HG03442 (cell line): ENCODE data around the gene MED27.

ENCODE experiments used
- ATAC-seq: cut with Tn5 transposase; IDR thresholded peaks from one replicate; pipeline ENCODE4 v1.9.1; 2021; ENCODE audit warnings: mild to moderate bottlenecking, moderate library complexity; ENCODE audit not compliant: unreplicated experiment

MED27 gene

DNA sequence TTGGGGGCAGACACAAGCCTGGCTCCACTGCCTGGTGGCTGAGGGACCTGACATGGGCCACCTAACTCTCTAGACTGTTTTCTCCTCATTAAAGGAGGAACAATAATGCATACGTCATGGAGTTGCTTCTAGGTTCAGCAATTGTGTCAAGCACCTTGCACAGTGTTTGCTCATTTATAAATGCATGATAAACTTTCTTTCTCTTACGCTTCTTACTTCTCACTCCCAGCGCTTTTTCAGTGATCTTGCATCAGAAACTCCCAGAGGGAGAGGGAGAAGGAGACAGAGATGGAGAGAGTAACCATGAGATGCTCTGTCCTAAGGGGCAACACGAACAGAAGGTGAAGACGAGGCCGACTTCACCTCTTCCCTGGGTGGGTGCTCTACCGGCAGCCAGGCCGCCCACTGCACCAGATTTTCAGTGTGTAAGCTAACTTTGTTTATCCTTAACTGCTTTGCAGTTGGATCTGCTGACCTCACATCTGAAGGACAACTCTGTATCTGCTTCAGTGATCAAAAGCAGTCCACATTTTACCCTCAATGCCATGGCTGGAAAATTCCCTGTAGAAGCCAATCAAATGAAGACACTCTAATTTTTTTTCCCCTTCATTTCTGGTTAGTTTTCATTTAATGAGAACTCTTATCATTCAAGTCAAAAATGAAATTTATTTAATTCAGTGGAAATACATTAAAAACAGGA is 35.3 kb downstream of the MED27 start:
- no peak for ATAC-seq

DNA sequence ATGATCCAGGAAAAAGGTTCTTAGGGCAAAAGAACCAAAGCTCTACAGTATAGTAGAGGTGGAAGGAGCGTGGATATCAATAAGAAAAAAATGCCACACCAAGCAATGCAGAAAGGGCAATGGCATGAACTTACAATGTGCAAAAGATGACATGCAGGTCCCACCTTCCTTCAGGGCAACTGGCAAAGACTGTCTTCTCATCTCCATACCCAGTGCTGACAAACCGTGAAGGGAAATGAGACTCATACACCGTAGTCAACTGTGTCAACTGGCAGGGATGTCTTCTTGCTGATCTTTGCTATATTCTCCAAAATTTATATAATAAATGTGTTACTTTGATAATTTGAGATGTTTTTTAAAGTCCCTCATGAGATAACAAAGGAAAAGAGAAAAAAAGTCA is 36.0 kb downstream of the MED27 start:
- ATAC-seq: no peak

DNA sequence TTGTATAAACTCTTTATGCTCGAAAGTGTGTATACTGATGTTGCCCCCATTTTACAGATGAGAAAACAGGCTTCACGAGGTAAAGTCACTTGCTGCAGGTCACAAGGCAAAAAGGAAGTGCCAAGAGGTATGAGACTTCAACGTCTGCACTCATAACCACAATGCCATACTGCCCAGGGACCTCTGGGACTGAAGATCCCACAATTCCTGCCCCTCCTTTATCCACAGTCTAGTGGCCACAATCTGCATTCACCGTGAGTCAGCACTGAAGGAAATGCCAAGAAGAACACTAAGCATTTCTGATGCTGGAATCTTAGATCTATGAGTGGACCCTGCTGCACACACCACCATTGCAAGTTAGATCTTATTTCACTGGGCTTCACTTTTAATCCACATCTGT is 37.3 kb downstream of the MED27 start:
- no peak for ATAC-seq

DNA sequence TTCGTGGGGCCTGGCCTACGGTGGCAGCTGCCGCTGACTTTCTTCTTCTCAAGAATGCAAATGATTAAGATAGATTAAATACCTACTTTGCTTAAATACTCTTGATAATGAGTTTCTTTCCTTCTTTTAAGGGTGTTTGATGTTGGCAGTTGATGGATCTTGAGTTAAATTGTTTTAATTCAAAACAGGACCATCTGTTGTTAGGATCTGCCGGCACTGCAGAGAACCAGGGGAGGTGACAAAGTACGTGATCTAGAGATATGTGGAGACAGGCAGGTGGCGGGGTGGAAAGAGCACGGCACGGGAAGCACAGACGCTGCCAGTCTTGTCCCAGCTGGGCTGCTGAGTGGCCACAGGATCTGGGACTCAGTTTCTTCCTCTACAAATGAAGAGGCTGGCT is 37.9 kb downstream of the MED27 start:
- no peak for ATAC-seq

DNA sequence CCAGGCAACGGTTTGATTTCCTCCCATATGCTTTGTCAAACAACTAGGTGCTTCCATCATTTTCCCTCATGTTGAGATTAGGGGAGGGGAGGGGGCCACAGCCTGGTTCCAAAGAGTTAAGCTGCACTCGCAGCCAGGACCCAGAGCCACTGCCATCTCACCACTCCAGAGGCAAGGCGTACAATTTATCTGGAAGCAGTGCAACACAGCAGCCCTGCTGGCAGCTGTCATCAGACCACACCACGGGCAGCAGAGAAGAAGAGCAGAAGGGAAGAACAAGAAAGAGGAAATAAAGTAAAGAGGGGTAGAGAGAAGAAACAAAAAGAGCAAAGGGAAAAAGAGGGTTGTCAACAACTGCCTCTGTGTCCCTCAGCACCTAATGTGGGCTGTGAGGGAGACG is 38.9 kb downstream of the MED27 start:
- no peak for ATAC-seq

DNA sequence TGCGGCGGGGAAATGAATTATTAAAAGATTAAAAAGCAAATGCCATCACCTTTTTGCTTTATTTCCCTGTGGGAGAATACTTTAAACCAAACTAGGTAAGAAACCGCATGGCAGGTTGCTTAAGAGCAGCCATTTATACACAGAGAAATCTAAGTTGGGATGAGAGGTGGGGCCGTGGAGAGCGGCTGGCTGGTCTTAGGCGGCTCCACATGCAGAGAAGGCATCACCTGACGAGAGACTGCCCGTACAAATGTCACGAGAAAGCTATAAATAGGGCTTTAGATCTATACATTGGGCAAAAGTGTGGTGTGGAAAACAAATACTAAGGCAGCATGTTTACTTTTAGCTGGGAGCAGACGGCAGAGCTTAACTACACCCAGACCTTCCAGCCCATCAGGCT is 39.4 kb downstream of the MED27 start:
- ATAC-seq: no peak

DNA sequence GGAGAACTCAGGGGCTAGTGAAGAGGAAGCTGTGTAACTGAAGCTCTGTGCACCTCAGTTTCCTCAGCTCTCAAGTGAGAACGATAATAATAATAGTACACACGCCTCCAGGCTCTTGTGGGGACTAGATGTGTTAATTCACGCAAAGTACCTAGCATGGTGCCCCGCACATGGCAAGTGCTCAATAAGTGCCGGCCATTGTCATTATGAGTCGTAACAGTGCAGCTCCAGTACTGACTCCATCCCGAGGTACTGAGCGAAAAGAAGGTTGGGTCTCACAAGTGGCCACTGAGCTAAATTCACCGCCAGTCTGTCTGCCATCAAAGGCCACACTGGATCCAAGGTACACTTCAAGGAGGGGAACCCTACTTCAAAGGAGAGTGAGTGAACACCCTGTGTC is 40.4 kb downstream of the MED27 start:
- no peak for ATAC-seq

DNA sequence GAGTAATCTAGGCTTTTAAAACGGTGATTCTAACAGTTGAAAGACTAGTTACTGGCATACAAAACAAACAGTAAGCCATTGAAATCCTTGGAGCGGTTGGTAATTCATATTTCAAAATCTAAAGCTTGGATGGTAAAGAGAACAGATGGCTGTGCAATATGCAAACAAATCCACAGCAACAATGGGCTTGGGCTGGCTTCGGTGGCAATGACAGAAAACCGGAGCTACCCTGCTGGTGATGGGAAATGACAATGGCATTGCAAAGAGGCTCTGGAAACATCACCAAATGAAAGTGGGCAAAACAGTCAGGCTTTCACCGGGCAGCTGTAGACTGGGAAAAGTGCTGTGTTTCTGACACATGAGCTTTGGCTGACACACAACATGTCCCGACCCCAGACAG is 42.2 kb downstream of the MED27 start:
- no peak for ATAC-seq

DNA sequence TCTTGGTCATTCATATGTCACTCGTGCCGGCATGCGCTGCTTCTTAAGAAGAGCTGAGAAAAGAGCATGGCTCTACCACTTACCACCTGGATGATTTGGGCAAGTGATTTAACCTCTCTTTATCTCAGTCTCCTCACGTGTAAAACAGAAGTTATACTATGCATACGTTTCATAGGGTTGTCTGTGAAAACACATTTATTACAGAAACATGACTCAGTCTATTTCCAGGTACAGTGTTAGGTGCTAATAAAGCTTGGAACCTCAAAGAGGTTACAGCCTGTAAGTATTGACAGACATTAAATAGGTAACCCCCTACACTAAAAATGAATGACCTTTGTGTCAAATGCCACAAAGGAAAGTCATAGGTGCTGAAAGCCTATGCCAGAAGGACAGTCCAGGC is 43.1 kb downstream of the MED27 start:
- ATAC-seq: no peak

DNA sequence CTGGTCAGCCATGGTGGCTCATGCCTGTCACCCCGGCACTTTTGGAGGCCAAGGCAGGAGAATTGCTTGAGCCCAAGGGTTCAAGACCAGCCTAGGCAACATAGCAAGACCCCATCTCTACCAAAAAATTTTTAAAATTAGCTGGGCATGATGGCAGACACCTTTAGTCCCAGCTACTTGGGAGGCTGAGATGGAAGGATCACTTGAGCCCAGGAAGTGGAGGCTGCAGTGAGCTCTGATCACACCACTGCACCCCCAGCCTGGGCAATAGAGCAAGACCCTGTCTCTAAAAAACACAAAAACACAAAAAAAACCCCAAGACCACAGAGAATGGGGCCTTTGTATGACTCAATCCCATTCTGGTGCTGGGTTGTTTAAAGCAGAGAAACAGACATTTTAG is 44.0 kb downstream of the MED27 start:
- no peak for ATAC-seq

DNA sequence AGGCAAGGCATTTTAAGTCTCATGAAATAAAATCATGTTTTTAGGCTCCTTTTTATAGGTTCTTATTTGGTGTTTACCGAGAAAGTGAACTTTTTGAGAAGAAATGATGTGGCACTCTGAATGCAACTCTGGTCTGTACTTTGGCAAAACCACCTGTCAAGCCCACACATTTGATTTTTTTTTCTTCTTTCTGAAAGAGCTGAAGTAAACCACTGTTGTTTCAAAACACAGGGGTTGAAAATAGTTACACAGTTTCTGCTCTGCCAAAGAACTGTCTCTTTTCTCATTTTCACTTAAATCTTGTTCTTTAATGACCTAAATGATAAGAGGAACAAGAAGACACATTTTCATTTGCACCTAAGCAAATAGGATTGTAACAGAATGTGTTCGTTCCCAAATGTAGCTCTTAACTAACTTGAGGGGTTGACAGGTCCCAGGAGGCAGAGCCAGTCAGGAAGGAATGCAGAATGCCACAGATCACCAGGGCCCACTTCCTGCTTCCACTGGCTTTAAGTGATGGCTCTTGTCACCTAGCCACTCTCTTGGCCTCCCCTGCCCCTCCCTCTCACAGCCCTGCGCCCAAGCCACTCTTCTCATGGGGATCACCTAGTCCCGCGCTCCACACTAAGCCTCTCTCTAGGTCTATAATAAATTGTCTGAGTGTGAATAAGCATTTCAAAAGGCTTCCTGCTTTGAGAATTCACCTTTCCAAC is 47.3 kb downstream of the MED27 start:
- ATAC-seq: no peak

DNA sequence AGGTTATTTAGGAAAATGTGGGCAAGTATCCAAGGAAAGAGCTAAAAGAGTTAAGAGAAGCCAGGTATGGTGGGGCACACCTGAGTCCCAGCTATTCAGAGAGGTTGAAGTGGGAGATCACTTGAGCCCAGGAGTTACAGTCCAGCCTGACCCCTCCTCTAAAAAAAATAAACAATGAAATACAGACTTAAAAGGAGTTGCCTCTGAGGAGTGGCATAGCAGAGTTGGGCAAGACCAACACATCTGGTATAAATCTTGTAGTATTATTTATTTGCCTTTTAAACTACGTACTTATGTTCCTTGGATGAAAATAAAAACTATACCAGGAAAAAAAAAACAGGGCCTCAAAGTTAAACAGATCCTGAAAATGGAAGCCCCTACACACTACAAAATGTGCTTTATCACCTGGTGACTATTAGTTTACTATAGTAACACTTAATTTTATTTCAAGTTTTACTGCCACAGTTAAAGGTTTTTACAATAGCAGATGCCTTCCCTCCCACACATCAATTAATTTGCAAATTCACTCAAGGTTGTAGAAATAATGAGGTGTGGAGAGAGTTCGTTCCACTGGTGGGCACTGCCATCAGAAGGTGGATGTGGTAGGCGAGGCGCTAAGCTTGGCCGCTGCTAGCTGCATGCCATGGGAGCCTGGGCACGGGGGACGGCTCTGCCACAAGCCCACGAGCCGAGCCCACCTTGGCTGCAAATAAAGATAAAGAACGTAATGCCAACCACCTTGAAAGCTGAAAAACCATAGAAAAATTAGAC is 48.0 kb downstream of the MED27 start:
- ATAC-seq: no peak

DNA sequence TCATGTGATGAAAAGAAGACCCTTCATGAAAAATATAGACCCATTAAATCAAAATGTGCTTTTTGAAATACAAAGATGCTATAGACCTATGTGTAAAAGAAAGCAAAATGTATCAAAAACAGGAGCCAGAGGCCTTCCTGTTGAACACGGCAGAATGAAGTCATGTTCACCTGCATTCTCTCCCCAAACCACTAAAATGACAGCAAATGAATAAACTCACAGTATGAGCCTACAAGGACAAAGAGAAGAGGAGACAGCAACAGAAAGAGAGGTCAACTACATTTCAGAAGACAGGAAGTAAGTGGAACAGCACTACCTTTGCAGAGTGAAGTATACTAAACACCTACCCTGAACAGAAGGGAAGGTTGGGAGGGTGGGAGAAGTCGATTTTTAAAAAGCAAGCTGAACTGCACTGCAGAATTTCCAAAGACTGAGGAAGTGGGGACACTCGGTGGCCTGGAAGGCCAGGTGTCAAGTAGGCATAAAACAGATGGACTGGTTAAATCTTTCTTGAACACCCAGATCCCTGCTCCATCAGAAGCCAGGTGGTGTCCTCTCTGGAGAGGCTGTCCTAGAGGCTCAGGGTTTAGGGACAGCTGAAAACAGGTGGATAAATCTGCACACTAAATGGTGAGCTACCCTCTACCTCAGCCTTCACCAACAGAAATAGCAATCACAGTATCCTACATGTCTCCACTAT is 48.9 kb downstream of the MED27 start:
- no peak for ATAC-seq

DNA sequence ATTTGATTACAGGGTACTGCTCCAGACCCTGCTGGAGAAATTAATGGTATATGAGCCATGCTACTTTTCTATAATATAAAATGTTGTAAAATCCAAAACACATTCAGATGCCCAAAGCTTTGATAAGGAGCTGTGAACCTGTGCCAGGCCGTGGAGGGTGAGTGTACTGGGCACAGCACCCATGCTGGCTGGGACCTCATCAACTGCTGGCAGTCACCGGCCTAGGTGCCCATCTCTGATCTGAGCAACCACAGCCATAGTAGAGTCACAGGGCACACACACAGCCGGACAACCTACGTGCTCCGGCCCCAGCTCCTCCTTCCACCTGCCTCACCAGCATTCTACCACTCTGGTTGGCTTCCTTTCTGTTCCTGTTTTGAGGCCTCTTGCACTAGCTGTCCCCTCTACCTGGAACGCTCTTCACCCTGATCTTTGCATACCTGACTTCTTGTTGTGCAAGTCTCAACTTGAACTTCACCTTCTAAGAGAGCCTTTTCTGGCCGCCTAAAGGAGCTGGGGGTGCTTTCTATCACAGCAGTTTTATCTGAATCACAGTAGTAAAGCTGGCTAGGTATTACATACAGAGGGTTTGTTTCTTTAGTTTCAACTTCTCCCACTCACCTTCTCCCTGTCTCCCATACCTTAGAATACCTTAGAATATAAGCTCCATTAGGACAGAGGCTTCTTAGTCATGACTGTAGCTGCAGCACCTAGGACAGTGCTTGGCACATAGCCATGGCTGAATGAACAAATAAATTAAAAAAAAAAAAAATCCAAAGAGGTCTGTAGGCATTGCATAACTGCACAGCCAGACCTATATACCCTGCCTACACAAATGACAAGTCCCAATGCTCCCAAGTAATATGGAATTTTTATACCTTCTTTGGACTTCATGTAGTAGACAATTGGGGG is 51.7 kb downstream of the MED27 start:
- no peak for ATAC-seq

DNA sequence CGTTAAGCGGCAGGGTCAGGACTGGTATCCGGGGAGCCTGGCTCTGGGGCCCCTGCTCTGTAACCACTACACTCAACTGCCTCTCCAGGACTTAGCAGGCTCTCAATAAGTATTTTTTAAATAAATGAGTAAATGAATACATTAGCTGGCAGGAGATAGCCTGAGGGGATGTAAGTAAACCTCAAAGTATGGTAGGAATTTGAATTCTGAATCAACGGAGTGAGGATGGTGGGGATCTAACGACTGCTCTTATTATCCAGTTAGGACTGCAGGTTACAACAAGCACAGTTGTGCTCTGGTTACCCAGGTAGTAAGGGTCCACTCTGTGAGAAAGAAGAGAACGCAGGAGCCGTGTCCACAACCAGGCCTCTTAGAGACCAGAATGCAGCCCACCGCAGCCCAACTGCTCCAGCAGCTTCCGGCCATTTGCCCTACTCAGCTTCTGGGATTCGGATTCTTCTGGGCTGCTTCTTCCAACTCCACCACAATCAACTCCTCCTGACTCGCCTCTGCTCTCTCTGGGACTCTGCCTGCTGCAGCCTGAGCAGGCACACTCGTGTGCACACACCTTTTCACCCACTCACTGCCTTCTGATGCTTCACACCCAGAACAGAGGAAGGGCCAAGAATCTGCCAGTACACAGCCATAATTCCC is 52.6 kb downstream of the MED27 start:
- no peak for ATAC-seq

DNA sequence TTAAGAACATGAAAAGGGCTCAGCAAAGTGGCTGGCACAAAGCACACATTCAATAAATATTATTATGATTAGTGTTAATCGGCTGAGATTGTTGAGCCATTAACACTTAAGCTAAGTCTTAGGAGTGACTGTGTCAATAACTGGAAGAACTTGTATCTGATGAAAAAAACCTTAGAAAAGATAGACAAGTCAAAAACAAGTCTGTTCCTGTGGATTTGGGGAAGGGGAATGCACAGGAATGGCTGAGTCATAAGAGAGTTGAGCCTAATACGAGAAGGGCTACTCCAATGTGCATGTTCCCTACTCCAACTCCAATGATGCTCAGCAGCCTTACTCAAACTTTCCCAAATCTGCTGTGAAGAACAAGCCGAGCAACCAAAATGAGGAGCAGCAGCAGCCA is 53.9 kb downstream of the MED27 start:
- no peak for ATAC-seq

DNA sequence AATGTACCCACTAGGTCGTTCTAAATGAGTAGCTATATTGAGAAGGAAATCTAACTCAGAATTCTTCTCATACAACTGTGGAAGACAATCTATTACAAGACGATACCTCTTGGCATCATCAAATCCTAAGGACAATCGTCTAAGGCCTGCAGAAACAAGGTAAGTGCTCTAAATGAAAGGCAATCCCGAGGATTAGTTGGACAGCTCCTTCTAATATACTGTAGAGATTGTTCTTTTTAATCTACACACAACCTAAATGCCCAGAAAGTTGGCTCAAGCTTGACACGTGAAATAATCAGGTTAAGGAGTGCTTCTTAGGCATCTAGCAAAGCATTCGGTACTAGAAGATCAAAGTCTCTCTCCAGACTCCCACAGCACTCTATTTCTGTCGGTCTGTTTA is 55.1 kb downstream of the MED27 start:
- ATAC-seq: no peak

DNA sequence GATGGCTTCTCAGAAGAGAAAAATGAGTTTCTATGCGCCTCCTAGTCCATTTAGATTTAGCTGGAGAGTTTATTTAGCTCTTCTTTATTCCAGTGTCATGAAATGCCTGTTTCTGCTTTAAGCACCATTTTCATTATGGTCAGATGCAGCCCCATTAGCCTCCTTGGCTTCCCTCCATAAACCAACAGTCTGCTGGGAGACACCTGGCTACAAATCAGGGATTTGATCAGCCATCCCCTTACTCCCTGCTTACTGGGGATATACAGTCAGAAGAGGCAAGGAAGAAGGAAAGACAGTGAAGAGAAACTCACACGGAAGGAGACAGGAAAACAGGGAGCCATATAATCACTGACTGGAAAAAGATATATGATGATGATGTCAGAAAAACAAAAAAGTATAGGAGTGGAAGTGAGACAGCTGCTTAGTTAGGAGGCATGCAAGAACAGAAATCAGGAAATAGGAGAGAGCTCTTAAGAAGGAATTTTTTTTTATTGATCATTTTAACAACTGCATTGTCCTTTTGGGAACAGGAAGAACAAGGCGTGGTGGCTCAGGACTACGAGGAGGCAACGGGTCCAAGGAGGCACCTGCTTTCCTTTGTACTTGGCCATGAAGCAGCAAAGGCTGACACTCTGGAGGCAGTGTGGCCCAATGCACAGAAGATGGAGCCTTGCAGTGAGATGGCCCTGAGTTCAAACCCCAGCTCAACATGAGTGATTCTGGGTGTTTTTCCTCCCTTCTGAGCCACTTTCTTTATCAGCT is 56.1 kb downstream of the MED27 start:
- no peak for ATAC-seq

DNA sequence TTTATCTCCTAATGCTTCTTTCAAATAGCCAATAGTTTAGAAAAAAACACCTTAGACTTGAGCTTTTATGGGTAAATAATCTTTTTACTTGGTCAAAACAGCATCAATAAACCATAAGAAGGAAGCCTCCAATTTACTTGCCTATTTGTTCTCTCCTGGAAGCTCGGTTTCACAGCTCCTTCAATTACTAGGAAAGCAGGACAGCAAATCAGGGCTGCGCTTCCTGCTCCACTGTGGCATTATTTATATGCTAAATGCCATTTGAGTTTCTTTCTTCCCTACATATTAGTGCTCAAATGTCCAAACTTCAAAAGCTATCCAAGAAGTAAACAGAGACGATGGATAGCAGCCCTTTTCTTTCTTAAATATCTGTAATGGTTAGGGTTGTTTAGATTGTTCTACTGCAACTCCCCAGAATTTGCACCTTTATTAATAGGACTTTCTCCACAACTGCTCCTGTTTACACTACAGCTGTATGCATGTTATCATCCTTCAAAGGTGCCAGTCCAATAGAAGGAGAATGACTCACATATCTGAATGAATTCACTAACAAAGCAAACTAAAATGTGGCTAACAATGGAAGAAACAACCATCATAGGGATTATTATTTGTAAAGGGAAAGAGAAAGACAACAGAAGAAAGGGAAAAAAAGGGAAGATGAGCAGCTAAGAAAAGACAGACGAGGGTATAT is 58.7 kb downstream of the MED27 start:
- ATAC-seq: no peak
